DND-41 (cell line): Measurements from ENCODE around the gene TTC1.

Experiments
- ATAC-seq: fragments of 200-7000 bp; cut with Tn5 transposase; 3 replicates; pipeline ENCODE4 v1.9.1; 2021; ENCODE audit warnings: low read depth; ENCODE audit not compliant: insufficient read depth
- DNase-seq: peaks from one replicate; pipeline ENCODE4 v3.0.0-alpha.2; 2020
- H2AFZ ChIP-seq: 2 replicates; pipeline ENCODE4 v1.6.0; 2012; ENCODE audit warnings: low read depth, low read length
- H3K27ac ChIP-seq: 2 replicates; pipeline ENCODE4 v1.5.1; 2012; ENCODE audit warnings: low read length, inconsistent platforms
- H3K27me3 ChIP-seq: fragments of 200-600 bp; sonication (generic); 2 replicates; pipeline ENCODE4 v1.6.0; 2012; ENCODE audit warnings: low read length, mild to moderate bottlenecking, inconsistent platforms; ENCODE audit not compliant: insufficient read depth, poor library complexity
- H3K36me3 ChIP-seq: 2 replicates; pipeline ENCODE4 v1.5.1; 2012; ENCODE audit warnings: low read length, inconsistent platforms; ENCODE audit not compliant: insufficient read depth
- H3K4me1 ChIP-seq: 2 replicates; pipeline ENCODE4 v1.5.1; 2012; ENCODE audit warnings: mild to moderate bottlenecking, low read length; ENCODE audit not compliant: insufficient read depth
- H3K4me2 ChIP-seq: 2 replicates; pipeline ENCODE4 v1.6.0; 2012; ENCODE audit warnings: mild to moderate bottlenecking, moderate library complexity, low read length, inconsistent platforms; ENCODE audit not compliant: insufficient read depth
- H3K4me3 ChIP-seq, 2 experiments: fragments of 200-600 bp in 1 of 2; shearing (Covaris generic) in 1 of 2; 2 replicates each; pipeline ENCODE4 v1.5.1; 2012 to 2016; ENCODE audit warnings: inconsistent platforms in 2 of 2, low read length in 2 of 2, mild to moderate bottlenecking in 2 of 2, low read depth in 1 of 2, moderate library complexity in 1 of 2
- H3K79me2 ChIP-seq: 2 replicates; pipeline ENCODE4 v1.6.0; 2012; ENCODE audit warnings: low read length, inconsistent platforms; ENCODE audit not compliant: insufficient read depth
- H3K9ac ChIP-seq: 2 replicates; pipeline ENCODE4 v1.6.0; 2012; ENCODE audit warnings: low read depth, mild to moderate bottlenecking, inconsistent platforms, low read length, moderate library complexity
- H3K9me3 ChIP-seq: 2 replicates; pipeline ENCODE4 v1.5.1; 2012; ENCODE audit warnings: low read length, moderate library complexity, mild to moderate bottlenecking, inconsistent platforms; ENCODE audit not compliant: insufficient read depth, severe bottlenecking
- H4K20me1 ChIP-seq: 2 replicates; pipeline ENCODE4 v1.6.0; 2012; ENCODE audit warnings: low read length; ENCODE audit not compliant: insufficient read depth
- EZH2 ChIP-seq: IDR thresholded peaks from 3 replicates; pipeline ENCODE4 v1.6.1; 2012; ENCODE audit warnings: borderline replicate concordance, low read depth, mild to moderate bottlenecking, moderate library complexity, low read length, inconsistent platforms; ENCODE audit not compliant: severe bottlenecking
- TF ChIP-seq, protein P1 (sequence below): IDR thresholded peaks from 2 replicates; pipeline ENCODE4 v1.5.1; 2012; ENCODE audit warnings: borderline replicate concordance, low read length, moderate library complexity, mild to moderate bottlenecking; ENCODE audit not compliant: poor library complexity, severe bottlenecking; ENCODE audit errors: extremely low read depth

TTC1 gene

GRCh38 chr5:159990506-159990905 lies 18.4 kb upstream of the TTC1 start:
- Histone ChIP-seq H3K27me3 (no peaks in the 10 kb centered on the region), H3K9ac (no peak overlapping the region), H4K20me1 (no peaks in the 10 kb centered on the region), H3K9me3 (peaks cover 5% of the 10 kb centered on the region), H3K27ac (no peak overlapping the region), H3K4me2 (no peak overlapping the region), H3K36me3 (no peaks in the 10 kb centered on the region), H3K4me1 (no peaks in the 10 kb centered on the region), H3K4me3 (no peak overlapping the region), H2AFZ (no peak overlapping the region), H3K79me2 (no peaks in the 10 kb centered on the region)
- ATAC-seq (peak; percentile 50; the same call in 1 of the 3 replicates), DNase-seq (no peak)
- TF ChIP-seq, protein P1, sequence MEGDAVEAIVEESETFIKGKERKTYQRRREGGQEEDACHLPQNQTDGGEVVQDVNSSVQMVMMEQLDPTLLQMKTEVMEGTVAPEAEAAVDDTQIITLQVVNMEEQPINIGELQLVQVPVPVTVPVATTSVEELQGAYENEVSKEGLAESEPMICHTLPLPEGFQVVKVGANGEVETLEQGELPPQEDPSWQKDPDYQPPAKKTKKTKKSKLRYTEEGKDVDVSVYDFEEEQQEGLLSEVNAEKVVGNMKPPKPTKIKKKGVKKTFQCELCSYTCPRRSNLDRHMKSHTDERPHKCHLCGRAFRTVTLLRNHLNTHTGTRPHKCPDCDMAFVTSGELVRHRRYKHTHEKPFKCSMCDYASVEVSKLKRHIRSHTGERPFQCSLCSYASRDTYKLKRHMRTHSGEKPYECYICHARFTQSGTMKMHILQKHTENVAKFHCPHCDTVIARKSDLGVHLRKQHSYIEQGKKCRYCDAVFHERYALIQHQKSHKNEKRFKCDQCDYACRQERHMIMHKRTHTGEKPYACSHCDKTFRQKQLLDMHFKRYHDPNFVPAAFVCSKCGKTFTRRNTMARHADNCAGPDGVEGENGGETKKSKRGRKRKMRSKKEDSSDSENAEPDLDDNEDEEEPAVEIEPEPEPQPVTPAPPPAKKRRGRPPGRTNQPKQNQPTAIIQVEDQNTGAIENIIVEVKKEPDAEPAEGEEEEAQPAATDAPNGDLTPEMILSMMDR = peak; percentile 60
- TF ChIP-seq EZH2 = no peak

DNA sequence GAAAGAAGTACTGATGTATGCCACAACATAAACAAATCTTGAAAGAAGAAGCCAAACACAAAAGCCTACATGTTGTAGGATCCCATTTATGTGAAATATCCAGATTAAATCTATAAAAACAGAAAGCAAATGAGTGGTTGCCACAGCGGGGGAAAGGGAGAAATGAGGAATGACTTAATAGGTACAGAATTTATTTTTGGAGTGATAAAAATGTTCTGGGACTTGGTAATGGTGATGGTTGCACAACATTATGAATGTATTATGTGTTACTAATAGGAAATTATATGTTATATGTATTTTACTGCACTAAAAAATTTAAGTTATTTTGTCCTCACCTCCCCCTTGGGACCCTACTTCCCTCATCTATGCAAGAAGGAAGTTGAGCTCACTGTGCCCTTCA lies 16.4 kb upstream of the TTC1 start:
- no peaks in the 10 kb centered on the region for H3K79me2 ChIP-seq
- H3K9me3 ChIP-seq = peaks cover 5% of the 10 kb centered on the region
- no peaks in the 10 kb centered on the region for H3K36me3 ChIP-seq
- H3K27ac ChIP-seq = no peak overlapping the region
- no peaks in the 10 kb centered on the region for H3K27me3 ChIP-seq
- H3K4me2 ChIP-seq = no peak overlapping the region
- H4K20me1 ChIP-seq = no peaks in the 10 kb centered on the region
- TF ChIP-seq, protein P1 = no peak
- H3K4me1 ChIP-seq = no peaks in the 10 kb centered on the region
- DNase-seq = no peak
- no peak overlapping the region for H2AFZ ChIP-seq
- no peak for ATAC-seq
- no peak overlapping the region for H3K4me3 ChIP-seq
- H3K9ac ChIP-seq = no peak overlapping the region

DNA sequence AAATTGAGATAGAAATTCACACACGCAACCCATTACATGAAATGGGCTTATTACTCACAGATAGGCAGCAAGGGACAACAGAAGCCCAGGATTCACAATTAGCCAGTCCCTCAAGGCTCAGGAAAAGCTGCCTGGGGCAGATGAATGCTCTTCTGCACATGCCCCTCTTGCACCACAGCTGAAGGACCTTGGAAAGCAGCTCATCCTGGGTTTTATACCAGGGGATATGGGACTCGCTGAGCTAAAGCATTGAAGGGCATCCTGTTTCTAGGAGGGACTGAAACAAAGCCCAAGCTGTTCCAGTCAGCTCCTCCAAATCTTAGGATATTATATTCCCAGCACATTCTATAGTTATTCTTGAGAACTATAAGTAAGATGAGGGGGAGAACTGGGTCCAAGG lies 15.7 kb upstream of the TTC1 start:
- peaks cover 5% of the 10 kb centered on the region for H3K9me3 ChIP-seq
- DNase-seq (no peak), ATAC-seq (no peak)
- no peak overlapping the region for H3K4me2 ChIP-seq
- H3K4me1 ChIP-seq = no peaks in the 10 kb centered on the region
- no peaks in the 10 kb centered on the region for H4K20me1 ChIP-seq
- no peaks in the 10 kb centered on the region for H3K27me3 ChIP-seq
- no peak overlapping the region for H3K9ac ChIP-seq
- TF ChIP-seq EZH2 = no peak
- TF ChIP-seq, protein P1 = no peak
- no peaks in the 10 kb centered on the region for H3K79me2 ChIP-seq
- H3K36me3 ChIP-seq = no peaks in the 10 kb centered on the region
- no peak overlapping the region for H3K4me3 ChIP-seq
- H3K27ac ChIP-seq = no peak overlapping the region
- H2AFZ ChIP-seq = no peak overlapping the region

DNA sequence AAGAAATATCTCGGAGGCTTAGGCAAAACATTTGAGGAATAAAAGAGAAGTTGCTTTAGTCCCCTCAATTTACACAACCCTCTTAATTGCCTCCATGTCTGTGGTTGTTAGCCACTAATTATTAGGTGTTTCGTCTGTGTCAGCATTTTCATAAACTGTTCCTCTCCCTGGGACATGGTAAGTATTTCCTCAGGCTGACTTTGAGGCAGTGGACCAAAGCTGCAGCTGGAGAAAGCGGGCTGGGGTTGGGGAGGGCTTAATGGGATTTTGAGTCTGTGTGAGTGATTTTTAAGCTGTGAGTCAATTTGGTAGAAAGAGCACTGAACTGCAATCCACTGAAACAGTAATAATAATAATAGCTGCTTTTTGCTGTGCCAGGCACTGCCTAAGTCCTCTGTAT lies 13.0 kb upstream of the TTC1 start:
- no peaks in the 10 kb centered on the region for H3K79me2 ChIP-seq
- no peak overlapping the region for H3K9ac ChIP-seq
- H3K9me3 ChIP-seq = peaks cover 5% of the 10 kb centered on the region
- no peak overlapping the region for H3K4me3 ChIP-seq
- no peaks in the 10 kb centered on the region for H3K36me3 ChIP-seq
- no peaks in the 10 kb centered on the region for H3K27me3 ChIP-seq
- DNase-seq = no peak
- H3K4me2 ChIP-seq = no peak overlapping the region
- no peak overlapping the region for H3K27ac ChIP-seq
- ATAC-seq = no peak
- no peaks in the 10 kb centered on the region for H3K4me1 ChIP-seq
- no peak overlapping the region for H2AFZ ChIP-seq
- TF ChIP-seq, protein P1 = no peak
- TF ChIP-seq EZH2 = no peak
- no peaks in the 10 kb centered on the region for H4K20me1 ChIP-seq
